Ishikawa (cell line): ENCODE results near the gene SHB.

Source experiments
- CEBPB ChIP-seq: IDR thresholded peaks from 2 replicates; pipeline ENCODE4 v1.6.1; 2012
- CREB1 ChIP-seq: IDR thresholded peaks from 2 replicates; pipeline ENCODE4 v1.6.1; 2012; ENCODE audit warnings: low read depth
- EGR1 ChIP-seq: IDR thresholded peaks from 2 replicates; pipeline ENCODE4 v1.6.1; 2012
- EP300 ChIP-seq: IDR thresholded peaks from 2 replicates; pipeline ENCODE4 v1.6.1; 2012; ENCODE audit warnings: borderline replicate concordance
- FOXM1 ChIP-seq: IDR thresholded peaks from 2 replicates; pipeline ENCODE4 v1.6.1; 2012; ENCODE audit warnings: low read depth, borderline replicate concordance
- MAX ChIP-seq: IDR thresholded peaks from 2 replicates; pipeline ENCODE4 v1.6.1; 2012
- NFIC ChIP-seq: IDR thresholded peaks from 2 replicates; pipeline ENCODE4 v1.6.1; 2012
- RAD21 ChIP-seq: IDR thresholded peaks from 2 replicates; pipeline ENCODE4 v1.6.1; 2012; ENCODE audit warnings: low read depth
- TAF1 ChIP-seq: IDR thresholded peaks from 2 replicates; pipeline ENCODE4 v1.6.1; 2012; ENCODE audit warnings: low read depth, mild to moderate bottlenecking
- TCF12 ChIP-seq: IDR thresholded peaks from 2 replicates; pipeline ENCODE4 v1.6.1; 2012; ENCODE audit warnings: low read depth
- TEAD4 ChIP-seq: IDR thresholded peaks from 2 replicates; pipeline ENCODE4 v1.6.1; 2012
- YY1 ChIP-seq: IDR thresholded peaks from 2 replicates; pipeline ENCODE4 v1.6.1; 2012; ENCODE audit warnings: low read depth
- ZBTB7A ChIP-seq: IDR thresholded peaks from 2 replicates; pipeline ENCODE4 v1.6.1; 2012; ENCODE audit warnings: low read depth
- TF ChIP-seq, protein P1 (sequence below): IDR thresholded peaks from 2 replicates; pipeline ENCODE4 v1.6.1; 2012
- TF ChIP-seq, protein P2 (sequence below): IDR thresholded peaks from 2 replicates; pipeline ENCODE4 v1.6.1; 2012; ENCODE audit warnings: low read depth, mild to moderate bottlenecking

SHB gene

DNA sequence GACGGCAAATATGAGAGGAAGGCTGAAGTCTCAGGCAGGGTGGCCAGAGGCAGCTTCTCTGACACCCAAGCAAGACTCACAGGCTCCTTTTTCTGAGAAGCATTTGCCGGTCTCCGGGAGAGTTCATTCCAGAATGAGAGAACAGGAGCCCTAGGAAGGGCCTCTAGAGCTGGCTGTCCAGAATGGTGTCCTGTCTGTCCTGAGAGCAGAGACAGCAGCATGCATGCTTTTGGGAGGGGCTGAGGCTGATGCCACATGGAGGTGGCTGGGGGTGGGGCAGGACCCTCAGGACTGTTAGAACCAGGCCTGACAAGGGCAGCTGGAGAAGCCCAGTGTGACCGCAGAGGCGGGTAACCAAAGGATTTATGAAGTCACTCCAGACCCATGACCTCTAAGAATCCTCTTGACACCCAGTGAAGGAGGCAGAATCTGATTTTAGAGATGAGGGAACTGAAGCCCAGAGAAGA lies 60.0 kb downstream of the SHB start:
- TF ChIP-seq CEBPB, result no peak
- no peak for TF ChIP-seq RAD21
- no peak for TF ChIP-seq EGR1

DNA sequence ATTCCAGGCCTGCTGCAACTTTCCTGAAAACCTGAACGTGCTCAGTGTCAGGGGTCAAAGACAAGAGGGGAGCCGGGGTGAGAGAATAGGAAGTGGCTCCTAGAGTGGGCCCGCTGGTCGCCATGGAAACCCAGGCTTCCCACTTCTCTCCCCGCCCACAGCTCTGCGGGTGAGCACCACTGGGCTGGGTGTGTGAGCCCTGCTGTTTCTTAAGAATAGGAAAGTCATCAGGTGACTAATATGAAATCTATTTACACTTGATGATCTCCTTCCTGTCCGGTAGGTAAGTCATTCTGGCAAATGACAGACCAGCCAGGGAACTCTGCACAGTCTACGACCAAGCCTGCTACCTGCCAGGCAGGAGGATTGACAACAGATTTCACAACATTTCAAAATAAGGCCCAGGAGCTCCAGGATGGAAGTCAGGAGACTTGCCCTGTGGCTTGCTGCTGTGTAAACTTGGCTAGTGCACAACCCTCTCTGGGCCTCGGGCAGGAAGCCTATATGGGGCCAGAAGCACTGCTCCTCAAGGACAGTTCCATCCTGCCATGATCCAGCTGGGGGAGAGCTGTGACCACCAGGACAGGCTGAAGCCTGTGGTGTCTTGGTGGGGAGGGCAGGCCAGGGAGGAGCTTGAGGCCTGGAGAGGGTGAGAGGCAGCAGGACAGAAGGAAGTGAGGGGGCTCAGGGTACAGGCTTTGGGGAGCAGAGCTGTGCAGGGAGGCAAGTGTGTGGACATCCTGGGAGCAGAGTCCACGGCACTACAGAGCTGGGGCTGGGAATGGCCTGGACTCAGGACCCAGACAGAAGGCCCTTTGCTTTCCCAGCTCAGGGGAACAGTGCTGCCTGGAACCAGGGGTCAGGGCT lies 60.6 kb downstream of the SHB start:
- TF ChIP-seq NFIC, result no peak
- TF ChIP-seq, protein P1, sequence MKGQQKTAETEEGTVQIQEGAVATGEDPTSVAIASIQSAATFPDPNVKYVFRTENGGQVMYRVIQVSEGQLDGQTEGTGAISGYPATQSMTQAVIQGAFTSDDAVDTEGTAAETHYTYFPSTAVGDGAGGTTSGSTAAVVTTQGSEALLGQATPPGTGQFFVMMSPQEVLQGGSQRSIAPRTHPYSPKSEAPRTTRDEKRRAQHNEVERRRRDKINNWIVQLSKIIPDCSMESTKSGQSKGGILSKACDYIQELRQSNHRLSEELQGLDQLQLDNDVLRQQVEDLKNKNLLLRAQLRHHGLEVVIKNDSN, result 0 out of 2 replicates have a peak, but pooled peaks have one; percentile 19
- peak; percentile 80; the same call in 1 of the 2 replicates for TF ChIP-seq EP300
- TF ChIP-seq CEBPB, result peak; percentile 89
- TF ChIP-seq TCF12, result peak; percentile 85
- peak; percentile 69 for TF ChIP-seq TEAD4
- TF ChIP-seq FOXM1, result peak; percentile 75
- TF ChIP-seq RAD21, result no peak

GRCh38 chr9:38007016-38007415 lies 62.0 kb downstream of the SHB start:
- TF ChIP-seq MAX (no peak), TCF12 (no peak), CREB1 (no peak), ZBTB7A (no peak), EP300 (no peak), RAD21 (no peak), CEBPB (no peak), TEAD4 (no peak), YY1 (no peak), EGR1 (no peak), NFIC (no peak), TAF1 (no peak), FOXM1 (no peak)
- TF ChIP-seq, protein P1, result no peak
- TF ChIP-seq, protein P2, sequence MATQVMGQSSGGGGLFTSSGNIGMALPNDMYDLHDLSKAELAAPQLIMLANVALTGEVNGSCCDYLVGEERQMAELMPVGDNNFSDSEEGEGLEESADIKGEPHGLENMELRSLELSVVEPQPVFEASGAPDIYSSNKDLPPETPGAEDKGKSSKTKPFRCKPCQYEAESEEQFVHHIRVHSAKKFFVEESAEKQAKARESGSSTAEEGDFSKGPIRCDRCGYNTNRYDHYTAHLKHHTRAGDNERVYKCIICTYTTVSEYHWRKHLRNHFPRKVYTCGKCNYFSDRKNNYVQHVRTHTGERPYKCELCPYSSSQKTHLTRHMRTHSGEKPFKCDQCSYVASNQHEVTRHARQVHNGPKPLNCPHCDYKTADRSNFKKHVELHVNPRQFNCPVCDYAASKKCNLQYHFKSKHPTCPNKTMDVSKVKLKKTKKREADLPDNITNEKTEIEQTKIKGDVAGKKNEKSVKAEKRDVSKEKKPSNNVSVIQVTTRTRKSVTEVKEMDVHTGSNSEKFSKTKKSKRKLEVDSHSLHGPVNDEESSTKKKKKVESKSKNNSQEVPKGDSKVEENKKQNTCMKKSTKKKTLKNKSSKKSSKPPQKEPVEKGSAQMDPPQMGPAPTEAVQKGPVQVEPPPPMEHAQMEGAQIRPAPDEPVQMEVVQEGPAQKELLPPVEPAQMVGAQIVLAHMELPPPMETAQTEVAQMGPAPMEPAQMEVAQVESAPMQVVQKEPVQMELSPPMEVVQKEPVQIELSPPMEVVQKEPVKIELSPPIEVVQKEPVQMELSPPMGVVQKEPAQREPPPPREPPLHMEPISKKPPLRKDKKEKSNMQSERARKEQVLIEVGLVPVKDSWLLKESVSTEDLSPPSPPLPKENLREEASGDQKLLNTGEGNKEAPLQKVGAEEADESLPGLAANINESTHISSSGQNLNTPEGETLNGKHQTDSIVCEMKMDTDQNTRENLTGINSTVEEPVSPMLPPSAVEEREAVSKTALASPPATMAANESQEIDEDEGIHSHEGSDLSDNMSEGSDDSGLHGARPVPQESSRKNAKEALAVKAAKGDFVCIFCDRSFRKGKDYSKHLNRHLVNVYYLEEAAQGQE, result no peak

DNA sequence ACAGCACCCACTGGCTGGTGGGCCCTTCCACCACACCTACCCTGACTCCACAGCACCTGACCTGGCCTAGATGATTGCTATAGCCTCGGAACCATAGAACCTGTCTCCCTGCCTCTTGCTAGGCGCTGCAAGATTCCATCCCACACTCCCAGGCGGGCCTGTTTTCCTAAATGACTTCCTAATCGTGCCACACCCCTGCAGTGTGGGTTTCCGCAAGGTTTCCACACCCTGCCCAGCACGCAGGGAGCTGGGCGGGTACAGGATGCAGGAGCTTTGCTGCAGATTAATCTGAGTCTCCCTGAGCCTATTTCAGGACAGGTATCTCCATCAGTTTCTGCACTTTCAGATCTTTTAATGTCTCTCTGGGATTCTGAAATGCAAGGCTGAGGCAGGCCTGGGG lies 62.9 kb downstream of the SHB start:
- TF ChIP-seq RAD21 (no peak), FOXM1 (no peak), EGR1 (no peak), TCF12 (no peak), TAF1 (no peak), TEAD4 (no peak), ZBTB7A (no peak), CREB1 (no peak), MAX (no peak), CEBPB (no peak), YY1 (no peak), EP300 (no peak), NFIC (no peak)
- TF ChIP-seq, protein P1, result no peak
- TF ChIP-seq, protein P2, result no peak

DNA sequence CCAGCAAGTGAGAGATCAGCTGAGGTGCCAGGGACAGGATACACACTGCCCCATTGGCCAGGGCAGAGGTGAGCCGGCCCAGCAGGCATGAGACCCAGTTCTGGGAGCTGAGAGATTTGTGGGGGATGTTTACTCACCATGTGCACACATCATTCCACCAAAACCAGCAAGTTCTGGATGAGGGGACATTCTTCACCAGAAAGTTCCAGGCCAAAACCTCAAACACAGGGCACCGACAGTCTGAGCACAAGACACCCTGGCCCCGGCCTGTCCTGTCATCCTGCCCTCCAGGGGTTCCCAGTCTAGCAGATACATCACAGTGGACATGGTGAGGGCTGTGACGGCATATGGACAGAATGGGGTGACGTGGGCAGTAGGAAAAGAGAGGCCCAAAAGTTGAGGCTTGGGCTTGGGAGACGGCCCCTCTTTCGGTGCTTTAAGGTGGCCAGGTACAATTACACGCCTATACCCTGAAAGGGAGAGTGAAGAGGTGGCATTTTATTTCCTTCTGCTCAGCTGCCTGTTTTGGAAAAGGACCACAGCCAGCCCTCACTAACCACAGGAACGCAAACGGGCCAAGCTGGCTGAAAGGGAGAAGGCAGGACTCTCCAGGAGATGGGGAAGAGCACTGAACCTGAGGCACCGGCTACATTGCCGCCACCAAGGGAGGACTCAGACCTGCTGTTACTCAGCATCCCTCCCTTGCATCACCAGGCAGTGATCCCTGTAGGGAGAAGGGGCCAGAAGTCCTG lies 64.0 kb downstream of the SHB start:
- TF ChIP-seq NFIC, result no peak
- TF ChIP-seq CEBPB, result no peak
- TF ChIP-seq EGR1, result no peak
- TF ChIP-seq MAX, result no peak
- TF ChIP-seq, protein P2, result no peak
- TF ChIP-seq CREB1, result no peak
- no peak for TF ChIP-seq ZBTB7A
- TF ChIP-seq TAF1, result no peak
- no peak for TF ChIP-seq YY1
- TF ChIP-seq TEAD4, result no peak
- TF ChIP-seq FOXM1, result no peak
- no peak for TF ChIP-seq TCF12
- TF ChIP-seq EP300, result no peak
- no peak for TF ChIP-seq RAD21
- TF ChIP-seq, protein P1, result no peak
